RWPE1 (cell line): Measurements from ENCODE around the gene VPS45.

Source experiments
- CTCF ChIA-PET: fragments of 350-600 bp; sonication (Branson Sonifier 250); formaldehyde crosslinking; extraction: SDS; loops from one replicate; lab custom pipeline; 2021; lab: Yijun Ruan, JAX
- POLR2A ChIA-PET: fragments of 400-600 bp; formaldehyde crosslinking; extraction: SDS; loops from one replicate; lab custom pipeline; 2020; ENCODE audit warnings: antibody characterized with exemption; ENCODE audit not compliant: low non-redundant PET; lab: Yijun Ruan, JAX
- DNase-seq: peaks from one replicate; pipeline ENCODE4 v3.0.0; 2012; ENCODE audit warnings: low spot score
- H3K27ac ChIP-seq: fragments of 450-650 bp; 2 replicates; pipeline ENCODE4 v1.5.1; 2017
- CTCF ChIP-seq: fragments of 450-650 bp; conservative IDR thresholded peaks from 2 replicates; pipeline ENCODE4 v1.5.1; 2017; ENCODE audit warnings: low read depth, mild to moderate bottlenecking

VPS45 gene

GRCh38 chr1:150149271-150150132 lies 81.9 kb downstream of the VPS45 start, which contains the start of gene PLEKHO1:
Gene PLEKHO1, plus strand, starts transcription at chr1:150149916. Its CDS starts 342 bp downstream, at chr1:150150258.
- POLR2A ChIA-PET: interaction anchor here (0.5 kb wide), 1 partner anchor 215 kb away, joined by 5 read pairs; the partner anchor contains the start of gene RPRD2
- peak within 1 kb of the TSS; percentile 61 for H3K27ac ChIP-seq
- no peak for TF ChIP-seq CTCF
- CTCF ChIA-PET: no interaction called here
- DNase-seq: peak; percentile 68

- peak overlapping the region; percentile 61 for H3K27ac ChIP-seq
- no peak for DNase-seq
- ChIA-PET POLR2A (interaction anchor here (0.5 kb wide), 1 partner anchor 214 kb away, joined by 5 read pairs; the partner anchor contains the start of gene RPRD2), CTCF (interaction anchor here (0.9 kb wide), 1 partner anchor 77 kb away, joined by 4 read pairs; no protein-coding TSS in a partner anchor)
- no peak for TF ChIP-seq CTCF
These were observed 82.8 kb downstream of the VPS45 start for GRCh38 chr1:150150133-150151021.

- POLR2A ChIA-PET: no interaction called here
- CTCF ChIA-PET: interaction anchor here (0.9 to 1.2 kb wide), 2 partner anchors 17 to 78 kb away, joined by 4 read pairs; no protein-coding TSS in a partner anchor
- no peak for TF ChIP-seq CTCF
- H3K27ac ChIP-seq: no peak overlapping the region
- DNase-seq: no peak
These were observed 84.0 kb downstream of the VPS45 start for GRCh38 chr1:150151291-150152181.

- no peak overlapping the region for H3K27ac ChIP-seq
- DNase-seq: no peak
- CTCF ChIA-PET: interaction anchor here (1.2 kb wide), 1 partner anchor 17 kb away, joined by 4 read pairs; no protein-coding TSS in a partner anchor
- POLR2A ChIA-PET: no interaction called here
- no peak for TF ChIP-seq CTCF
These were observed 84.6 kb downstream of the VPS45 start for GRCh38 chr1:150152182-150152536.

GRCh38 chr1:150152772-150153456 lies 85.3 kb downstream of the VPS45 start:
- ChIA-PET CTCF (interaction anchor here (0.5 to 1.2 kb wide), 4 partner anchors 16 to 127 kb away, joined by 3 to 5 read pairs (median 4); no protein-coding TSS in a partner anchor), POLR2A (no interaction called here)
- no peak for DNase-seq
- no peak for TF ChIP-seq CTCF
- no peak overlapping the region for H3K27ac ChIP-seq
